SK-N-MC (cell line): ENCODE results near the gene CPNE9.
"Not testable (repeated sequence)": the region's sequence is repeated elsewhere in the genome, so short reads cannot be mapped to it uniquely, and the experiment has no call there.

Source experiments
- DNase-seq: peaks from one replicate; pipeline ENCODE4 v3.0.0-alpha.2; 2011; ENCODE audit warnings: low read depth, low spot score
- H3K27ac ChIP-seq: fragments of 200-600 bp; sonication (generic); 2 replicates; pipeline ENCODE4 v1.5.1; 2016; ENCODE audit warnings: mixed run types
- H3K36me3 ChIP-seq: fragments of 200-600 bp; sonication (generic); 2 replicates; pipeline ENCODE4 v1.6.1; 2017; ENCODE audit warnings: antibody characterized with exemption, low read length, mixed read lengths; ENCODE audit not compliant: insufficient read depth
- H3K4me3 ChIP-seq: fragments of 200-600 bp; sonication (generic); 2 replicates; pipeline ENCODE4 v1.5.1; 2016
- H3K9ac ChIP-seq: fragments of 200-600 bp; sonication (generic); 2 replicates; pipeline ENCODE4 v1.8.0; 2017; ENCODE audit warnings: mixed run types, mixed read lengths; ENCODE audit not compliant: insufficient read length
- H3K9me3 ChIP-seq: fragments of 200-600 bp; sonication (generic); 2 replicates; pipeline ENCODE4 v1.6.1; 2017; ENCODE audit warnings: low read depth, mild to moderate bottlenecking, antibody characterized with exemption, low read length, moderate library complexity, mixed read lengths
- EZH2 ChIP-seq: fragments of 200-600 bp; sonication (generic); IDR thresholded peaks from one replicate; pipeline ENCODE4 v1.6.1; 2017; ENCODE audit warnings: antibody characterized with exemption
- FOXP2 ChIP-seq: optimal IDR thresholded peaks from 2 replicates; pipeline ENCODE3; 2011; ENCODE audit warnings: mild to moderate bottlenecking, moderate library complexity; ENCODE audit not compliant: insufficient read depth; ENCODE audit errors: extremely low read length, control extremely low read depth
- POLR2AphosphoS5 ChIP-seq: IDR thresholded peaks from 2 replicates; pipeline ENCODE4 v1.6.1; 2012; ENCODE audit warnings: mild to moderate bottlenecking, low read depth, low read length, borderline replicate concordance

CPNE9 gene

GRCh38 chr3:9768141-9768775 lies 64.6 kb downstream of the CPNE9 start:
- no peak overlapping the region for H3K9ac ChIP-seq
- TF ChIP-seq POLR2AphosphoS5, result no peak
- TF ChIP-seq EZH2, result no peak
- no peak for TF ChIP-seq FOXP2
- H3K27ac ChIP-seq, result no peak overlapping the region
- DNase-seq, result no peak
- H3K4me3 ChIP-seq, result no peak overlapping the region
- no peaks in the 10 kb centered on the region for H3K36me3 ChIP-seq
- H3K9me3 ChIP-seq, result no peaks in the 10 kb centered on the region

- no peak for TF ChIP-seq EZH2
- no peak for TF ChIP-seq FOXP2
- no peak for TF ChIP-seq POLR2AphosphoS5
- Histone ChIP-seq H3K9me3 (no peaks in the 10 kb centered on the region), H3K36me3 (no peaks in the 10 kb centered on the region), H3K9ac (no peak overlapping the region), H3K27ac (no peak overlapping the region), H3K4me3 (peak overlapping the region; percentile 73)
- DNase-seq, result no peak
Measured at GRCh38 chr3:9769012-9769411, 65.4 kb downstream of the CPNE9 start.

- peak; percentile 29; the same call in 1 of the 2 replicates for TF ChIP-seq POLR2AphosphoS5
- TF ChIP-seq FOXP2, result no peak
- Histone ChIP-seq H3K4me3 (peak within 1 kb of the TSS; percentile 73), H3K36me3 (no peaks in the 10 kb centered on the region), H3K9me3 (no peaks in the 10 kb centered on the region), H3K27ac (no peak within 1 kb of the TSS), H3K9ac (peak within 1 kb of the TSS; percentile 57)
- no peak for DNase-seq
Measured at GRCh38 chr3:9769426-9770275, 66.0 kb downstream of the CPNE9 start, which contains the start of gene CAMK1. TSS of gene CAMK1 (minus strand) at chr3:9769947. CDS start at chr3:9767749, 2,198 bp downstream.

GRCh38 chr3:9770276-9770812 lies 66.7 kb downstream of the CPNE9 start:
- no peak for DNase-seq
- Histone ChIP-seq H3K4me3 (peak overlapping the region; percentile 73), H3K27ac (no peak overlapping the region), H3K9me3 (no peaks in the 10 kb centered on the region), H3K36me3 (no peaks in the 10 kb centered on the region), H3K9ac (peak overlapping the region; percentile 57)
- TF ChIP-seq POLR2AphosphoS5, result no peak
- TF ChIP-seq FOXP2, result no peak
- TF ChIP-seq EZH2, result no peak

GRCh38 chr3:9771007-9771406 lies 67.4 kb downstream of the CPNE9 start:
- H3K4me3 ChIP-seq, H3K27ac ChIP-seq, DNase-seq, H3K9ac ChIP-seq, H3K9me3 ChIP-seq, H3K36me3 ChIP-seq: not testable (repeated sequence)

- Histone ChIP-seq H3K9ac (no peak overlapping the region), H3K9me3 (no peaks in the 10 kb centered on the region), H3K4me3 (no peak overlapping the region), H3K27ac (no peak overlapping the region), H3K36me3 (no peaks in the 10 kb centered on the region)
- DNase-seq, result no peak
- TF ChIP-seq POLR2AphosphoS5, result no peak
- TF ChIP-seq EZH2, result no peak
- TF ChIP-seq FOXP2, result no peak
Measured at GRCh38 chr3:9776896-9777693, 73.5 kb downstream of the CPNE9 start.

GRCh38 chr3:9777694-9778021 lies 74.0 kb downstream of the CPNE9 start:
- TF ChIP-seq EZH2 (no peak), POLR2AphosphoS5 (no peak)
- Histone ChIP-seq H3K9me3 (no peaks in the 10 kb centered on the region), H3K27ac (no peak overlapping the region), H3K9ac (no peak overlapping the region), H3K4me3 (no peak overlapping the region), H3K36me3 (no peaks in the 10 kb centered on the region)
- no peak for DNase-seq
